PC-9 (cell line): ENCODE results near the gene FILIP1L. TPM values are rescaled to one million over a fixed set of nuclear protein-coding genes. Genes with fewer than 3 reads are reported as not detected.
A peak's percentile ranks its signal among the peaks of the same experiment; 100 is the strongest.

ENCODE experiments used
- BruUV-seq: library from RNA; stranded (reverse); fragments of 400-500 nt; replicated peaks from 2 replicates; lab custom pipeline; 2021; lab: Mats Ljungman, UMichigan
- CTCF ChIA-PET: fragments of 300-600 bp; sonication (Branson Sonifier 250); formaldehyde crosslinking; loops from one replicate; lab custom pipeline; 2022; ENCODE audit warnings: antibody characterized with exemption; lab: Charles Lee
- POLR2A ChIA-PET: fragments of 300-600 bp; sonication (Branson Sonifier 250); formaldehyde crosslinking; loops from one replicate; lab custom pipeline; 2022; ENCODE audit warnings: antibody characterized with exemption; ENCODE audit not compliant: unreplicated experiment; lab: Charles Lee
- DNase-seq, 2 experiments: peaks; one replicate each; pipeline versions ENCODE4 v3.0.0 to v3.0.0-alpha.2; 2015 to 2022; ENCODE audit warnings: mixed read lengths in 1 of 2
- H2AFZ ChIP-seq: fragments of 200-600 bp; sonication (generic); 2 replicates; pipeline ENCODE4 v1.8.1; 2017; ENCODE audit warnings: antibody characterized with exemption
- H3F3A ChIP-seq: fragments of 200-600 bp; sonication (generic); 2 replicates; pipeline ENCODE4 v1.8.1; 2017; ENCODE audit warnings: antibody characterized with exemption, mild to moderate bottlenecking, low read depth; ENCODE audit not compliant: insufficient read depth
- H3K27ac ChIP-seq: fragments of 200-600 bp; sonication (generic); 2 replicates; pipeline ENCODE4 v1.6.1; 2016; ENCODE audit warnings: mixed run types
- H3K27me3 ChIP-seq: fragments of 200-600 bp; sonication (generic); 2 replicates; pipeline ENCODE4 v1.6.1; 2016; ENCODE audit warnings: low read depth, mixed run types; ENCODE audit not compliant: insufficient read depth
- H3K36me3 ChIP-seq: fragments of 200-600 bp; sonication (generic); 2 replicates; pipeline ENCODE4 v1.6.1; 2016; ENCODE audit warnings: low read depth, mixed run types
- H3K4me1 ChIP-seq: fragments of 200-600 bp; sonication (generic); replicated peaks from 2 replicates; pipeline ENCODE4 v1.6.1; 2016; ENCODE audit warnings: mixed run types; ENCODE audit not compliant: insufficient read depth
- H3K4me2 ChIP-seq: fragments of 200-600 bp; sonication (generic); 2 replicates; pipeline ENCODE4 v1.6.1; 2017; ENCODE audit warnings: mixed run types
- H3K4me3 ChIP-seq: fragments of 200-600 bp; sonication (generic); 2 replicates; pipeline ENCODE4 v1.6.1; 2016; ENCODE audit warnings: mixed run types
- H3K79me2 ChIP-seq: fragments of 200-600 bp; sonication (generic); 2 replicates; pipeline ENCODE4 v1.6.1; 2017; ENCODE audit warnings: low read depth, mixed run types
- H3K9me2 ChIP-seq: fragments of 200-600 bp; sonication (generic); 2 replicates; pipeline ENCODE4 v1.8.1; 2017; ENCODE audit warnings: mild to moderate bottlenecking; ENCODE audit not compliant: insufficient read depth
- H3K9me3 ChIP-seq: fragments of 200-600 bp; sonication (generic); 2 replicates; pipeline ENCODE4 v1.8.1; 2016; ENCODE audit warnings: low read depth; ENCODE audit not compliant: insufficient read depth
- H4K20me1 ChIP-seq: fragments of 200-600 bp; sonication (generic); 2 replicates; pipeline ENCODE4 v1.8.1; 2017; ENCODE audit not compliant: insufficient read depth
- CTCF ChIP-seq: fragments of 200-600 bp; sonication (generic); conservative IDR thresholded peaks from 2 replicates; pipeline ENCODE4 v1.6.1; 2017; ENCODE audit warnings: mixed run types, antibody characterized with exemption, mild to moderate bottlenecking, moderate library complexity
- EZH2 ChIP-seq: fragments of 200-600 bp; sonication (generic); IDR thresholded peaks from 2 replicates; pipeline ENCODE4 v1.8.0; 2017; ENCODE audit warnings: antibody characterized with exemption, low read depth
- intact Hi-C: fragments of 100-400 bp; cut with micrococcal nuclease; formaldehyde crosslinking; loops from one replicate; pipeline ENCODE4 v1.10.0; 2022; ENCODE audit not compliant: unreplicated experiment
- total RNA-seq: library from RNA; stranded (reverse); gene quantifications from 2 replicates; pipeline ENCODE4 v1.2.3, GENCODE V29; 2021

The FILIP1L gene
- total RNA-seq, 1 experiment from 2014 or later, result 16.8 TPM

- no peak overlapping the region for H3K4me2 ChIP-seq
- peaks cover 13% of the 10 kb centered on the region; the same call in 1 of the 2 replicates for H3F3A ChIP-seq
- no peaks in the 10 kb centered on the region for H3K9me3 ChIP-seq
- H3K4me1 ChIP-seq, result peaks cover 47% of the 10 kb centered on the region
- intact Hi-C loops, result no loop called here
- no peak overlapping the region for H2AFZ ChIP-seq
- TF ChIP-seq CTCF (no peak), EZH2 (no peak)
- no peak for DNase-seq
- ChIA-PET POLR2A (interaction anchor here (1.2 kb wide), 1 partner anchor 12 kb away, joined by 13 read pairs; no protein-coding TSS in a partner anchor), CTCF (no interaction called here)
- no peaks in the 10 kb centered on the region for H3K9me2 ChIP-seq
- H3K4me3 ChIP-seq, result no peak overlapping the region
- no peaks in the 10 kb centered on the region for H4K20me1 ChIP-seq
- H3K36me3 ChIP-seq, result peaks cover 17% of the 10 kb centered on the region; the same call in 1 of the 2 replicates
- peak overlapping the region; percentile 23; the same call in 1 of the 2 replicates for H3K27ac ChIP-seq
- BruUV-seq, result TSS peak; percentile 46
- H3K79me2 ChIP-seq, result peaks cover 37% of the 10 kb centered on the region
- no peaks in the 10 kb centered on the region for H3K27me3 ChIP-seq
These were observed 251.3 kb downstream of the FILIP1L start for GRCh38 chr3:99863002-99863401.

DNA sequence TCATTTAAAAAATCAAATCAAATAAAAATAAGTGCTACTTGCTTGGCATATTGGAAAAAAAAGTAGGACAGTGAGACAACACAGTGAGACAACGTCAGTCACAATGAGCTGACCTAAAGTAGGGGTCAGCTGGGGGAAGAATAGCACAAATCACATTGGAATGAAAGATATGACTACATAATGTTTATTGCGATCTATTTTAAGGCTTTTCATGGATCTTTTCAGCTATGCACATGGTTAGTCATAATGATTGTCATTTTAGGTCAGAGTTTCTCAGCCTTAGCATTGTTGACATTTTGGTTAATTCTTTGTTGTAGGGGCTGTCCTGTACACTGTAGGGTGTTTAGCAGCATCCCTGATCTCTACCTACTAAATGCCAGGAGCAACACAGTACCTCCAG lies 252.1 kb downstream of the FILIP1L start:
- intact Hi-C loops, result no loop called here
- Histone ChIP-seq H3K79me2 (peaks cover 36% of the 10 kb centered on the region), H3K9me3 (no peaks in the 10 kb centered on the region), H3K4me3 (no peak overlapping the region), H3K36me3 (peaks cover 12% of the 10 kb centered on the region; the same call in 1 of the 2 replicates), H3K4me2 (peak overlapping the region; percentile 7; the same call in 1 of the 2 replicates), H4K20me1 (no peaks in the 10 kb centered on the region), H3F3A (peaks cover 13% of the 10 kb centered on the region; the same call in 1 of the 2 replicates), H3K9me2 (no peaks in the 10 kb centered on the region), H3K27me3 (no peaks in the 10 kb centered on the region), H2AFZ (no peak overlapping the region), H3K27ac (peak overlapping the region; percentile 23), H3K4me1 (peaks cover 45% of the 10 kb centered on the region)
- BruUV-seq, result no TSS peak
- ChIA-PET POLR2A (interaction anchor here (0.7 to 1.2 kb wide), 2 partner anchors 13 to 63 kb away, joined by 3 to 13 read pairs; no protein-coding TSS in a partner anchor), CTCF (no interaction called here)
- TF ChIP-seq EZH2 (no peak), CTCF (no peak)
- DNase-seq, result peak in 1 of 2 experiments; percentile 75

DNA sequence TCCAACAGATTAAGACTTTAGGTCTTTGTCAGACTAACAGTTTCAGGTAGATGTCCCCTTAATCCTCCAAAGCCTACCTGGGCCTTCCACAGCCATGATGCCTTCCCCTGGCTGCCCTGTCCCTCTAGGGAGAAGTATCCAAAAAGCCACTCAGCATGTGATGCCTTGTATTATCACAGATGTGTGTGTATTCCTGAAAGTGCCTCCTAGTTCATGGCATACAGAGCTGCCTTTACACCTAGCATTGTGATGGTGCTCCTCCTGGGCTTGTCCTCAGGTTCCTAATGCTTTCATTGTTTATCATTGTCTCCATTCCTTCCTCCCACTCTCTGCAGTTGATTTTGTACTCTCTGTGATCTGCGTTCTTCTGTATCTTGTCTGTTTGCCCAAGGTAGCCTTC lies 253.1 kb downstream of the FILIP1L start:
- TF ChIP-seq EZH2 (no peak), CTCF (no peak)
- peak overlapping the region; percentile 23; the same call in 1 of the 2 replicates for H3K27ac ChIP-seq
- H3K27me3 ChIP-seq, result no peaks in the 10 kb centered on the region
- POLR2A ChIA-PET, result no interaction called here
- no peak overlapping the region for H3K4me2 ChIP-seq
- no peaks in the 10 kb centered on the region for H3K9me2 ChIP-seq
- H3K4me1 ChIP-seq, result peaks cover 45% of the 10 kb centered on the region
- no peak overlapping the region for H3K4me3 ChIP-seq
- CTCF ChIA-PET, result no interaction called here
- no peaks in the 10 kb centered on the region for H3K9me3 ChIP-seq
- intact Hi-C loops, result loop anchor here (2.0 kb wide), 1 partner anchor 14 kb away; no protein-coding TSS in a partner anchor
- no peak overlapping the region for H2AFZ ChIP-seq
- no peaks in the 10 kb centered on the region for H4K20me1 ChIP-seq
- peaks cover 13% of the 10 kb centered on the region; the same call in 1 of the 2 replicates for H3F3A ChIP-seq
- no peak for DNase-seq
- H3K79me2 ChIP-seq, result peaks cover 36% of the 10 kb centered on the region
- no TSS peak for BruUV-seq
- peaks cover 18% of the 10 kb centered on the region; the same call in 1 of the 2 replicates for H3K36me3 ChIP-seq
